Measurements from ENCODE around the gene CD44. TPM values are rescaled to one million over a fixed set of nuclear protein-coding genes. Genes with fewer than 3 reads are reported as not detected.

The CD44 gene
- polyA plus RNA-seq, 1 of the 3 experiments (the other 2 are of a cell fraction): 457 TPM

DNA sequence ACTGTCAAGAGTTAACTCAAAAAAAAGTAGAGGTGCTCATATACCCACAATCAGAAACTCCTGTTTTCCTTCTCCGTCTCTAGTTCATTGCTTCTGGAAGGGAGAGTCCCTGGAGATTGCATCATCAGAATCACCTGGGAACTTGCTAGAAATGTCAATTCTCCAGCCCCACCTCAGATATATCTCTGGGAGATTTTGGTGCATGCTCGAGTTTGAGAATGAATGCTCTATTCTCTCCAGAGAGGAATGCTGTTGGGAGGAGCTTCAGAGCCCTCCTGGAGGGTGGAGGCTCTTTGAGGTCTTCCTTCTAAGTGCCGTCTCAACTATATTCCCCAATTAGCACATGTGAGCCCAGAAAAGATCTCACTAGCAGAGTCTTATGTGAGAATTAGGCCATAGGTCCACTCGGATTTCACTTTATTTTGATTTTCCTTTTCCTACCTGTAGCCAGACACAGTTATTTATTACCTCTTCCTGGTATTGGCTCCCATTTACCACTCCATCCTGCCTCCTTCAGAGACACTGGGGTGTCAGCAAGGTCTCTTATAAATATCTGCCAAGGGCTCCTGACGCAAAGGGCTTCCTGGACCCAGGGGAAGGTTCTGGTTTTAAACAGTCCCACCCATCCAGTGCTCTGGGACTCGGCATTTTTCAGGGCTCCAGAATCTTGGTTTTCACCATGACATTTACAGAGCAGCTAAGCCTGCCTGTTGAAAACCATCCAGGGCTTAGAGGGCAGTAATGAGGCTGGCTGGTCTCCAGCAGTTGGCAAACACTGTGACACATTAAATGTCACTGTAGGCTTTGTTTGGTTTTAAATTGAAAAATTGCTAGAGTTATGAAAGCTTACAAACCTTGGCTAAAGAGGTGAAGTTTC, 136.2 kb downstream of the CD44 start:
- Histone ChIP-seq H3F3A (replicated peaks; ENCODE audit: insufficient read depth) (peaks cover 4% of the 10 kb centered on the region), H3K9ac (no peak overlapping the region), H3K9me3 (no peaks in the 10 kb centered on the region), H3K79me2 (ENCODE audit: insufficient read depth) (no peaks in the 10 kb centered on the region), H2AFZ (ENCODE audit: low read depth) (no peak overlapping the region), H4K20me1 (ENCODE audit: insufficient read depth) (no peaks in the 10 kb centered on the region), H3K4me1 (ENCODE audit: control insufficient read depth in 1 of 2, insufficient read depth in 2 of 2, low read depth in 1 of 2, low read length in 1 of 2) (peaks cover 2 to 10% of the 10 kb centered on the region in 2 experiments; a peak in 2 of 4 replicates), H3K36me3 (replicated peaks in 1 of 2; ENCODE audit: control insufficient read depth in 1 of 2, insufficient read depth in 2 of 2, low read length in 1 of 2) (no peaks in the 10 kb centered on the region), H3K4me3 (ENCODE audit: low read depth in 2 of 2, low read length in 1 of 2) (no peak overlapping the region), H3K27ac (ENCODE audit: low read depth in 2 of 2, low read length in 1 of 2) (no peak overlapping the region), H3K27me3 (ENCODE audit: insufficient read depth) (no peaks in the 10 kb centered on the region), H3K4me2 (no peak overlapping the region), H3K9me2 (no peaks in the 10 kb centered on the region)
- DNase-seq: no peak
- TF ChIP-seq, protein P1, sequence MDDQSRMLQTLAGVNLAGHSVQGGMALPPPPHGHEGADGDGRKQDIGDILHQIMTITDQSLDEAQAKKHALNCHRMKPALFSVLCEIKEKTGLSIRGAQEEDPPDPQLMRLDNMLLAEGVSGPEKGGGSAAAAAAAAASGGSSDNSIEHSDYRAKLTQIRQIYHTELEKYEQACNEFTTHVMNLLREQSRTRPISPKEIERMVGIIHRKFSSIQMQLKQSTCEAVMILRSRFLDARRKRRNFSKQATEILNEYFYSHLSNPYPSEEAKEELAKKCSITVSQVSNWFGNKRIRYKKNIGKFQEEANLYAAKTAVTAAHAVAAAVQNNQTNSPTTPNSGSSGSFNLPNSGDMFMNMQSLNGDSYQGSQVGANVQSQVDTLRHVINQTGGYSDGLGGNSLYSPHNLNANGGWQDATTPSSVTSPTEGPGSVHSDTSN (IDR thresholded peaks at IDR 0.05): 0 out of 2 replicates have a peak, but pooled peaks have one; percentile 13
- TF ChIP-seq NFIC (IDR thresholded peaks at IDR 0.05; ENCODE audit: borderline replicate concordance) (0 out of 2 replicates have a peak, but pooled peaks have one; percentile 17), NRF1 (IDR thresholded peaks at IDR 0.05; ENCODE audit: low read depth, low read length) (no peak), GABPA (IDR thresholded peaks at IDR 0.05; ENCODE audit: low read depth) (no peak), SMC3 (IDR thresholded peaks at IDR 0.05; ENCODE audit: low read depth, low read length) (no peak), GATA2 (CRISPR knock-in tag; IDR thresholded peaks at IDR 0.05) (no peak), RCOR1 (IDR thresholded peaks at IDR 0.05; ENCODE audit: low read length) (no peak)
- TF ChIP-seq, protein P2, sequence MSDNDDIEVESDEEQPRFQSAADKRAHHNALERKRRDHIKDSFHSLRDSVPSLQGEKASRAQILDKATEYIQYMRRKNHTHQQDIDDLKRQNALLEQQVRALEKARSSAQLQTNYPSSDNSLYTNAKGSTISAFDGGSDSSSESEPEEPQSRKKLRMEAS (IDR thresholded peaks at IDR 0.05; ENCODE audit: low read depth): no peak
- TF ChIP-seq, protein P3, sequence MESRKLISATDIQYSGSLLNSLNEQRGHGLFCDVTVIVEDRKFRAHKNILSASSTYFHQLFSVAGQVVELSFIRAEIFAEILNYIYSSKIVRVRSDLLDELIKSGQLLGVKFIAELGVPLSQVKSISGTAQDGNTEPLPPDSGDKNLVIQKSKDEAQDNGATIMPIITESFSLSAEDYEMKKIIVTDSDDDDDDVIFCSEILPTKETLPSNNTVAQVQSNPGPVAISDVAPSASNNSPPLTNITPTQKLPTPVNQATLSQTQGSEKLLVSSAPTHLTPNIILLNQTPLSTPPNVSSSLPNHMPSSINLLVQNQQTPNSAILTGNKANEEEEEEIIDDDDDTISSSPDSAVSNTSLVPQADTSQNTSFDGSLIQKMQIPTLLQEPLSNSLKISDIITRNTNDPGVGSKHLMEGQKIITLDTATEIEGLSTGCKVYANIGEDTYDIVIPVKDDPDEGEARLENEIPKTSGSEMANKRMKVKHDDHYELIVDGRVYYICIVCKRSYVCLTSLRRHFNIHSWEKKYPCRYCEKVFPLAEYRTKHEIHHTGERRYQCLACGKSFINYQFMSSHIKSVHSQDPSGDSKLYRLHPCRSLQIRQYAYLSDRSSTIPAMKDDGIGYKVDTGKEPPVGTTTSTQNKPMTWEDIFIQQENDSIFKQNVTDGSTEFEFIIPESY (IDR thresholded peaks at IDR 0.05; ENCODE audit: borderline replicate concordance, low read depth): no peak
- WGBS (ENCODE audit: low lambda C conversion rate): 65% methylated on average over 5 of the region's 6 CpGs
- ChIA-PET CTCF (interaction anchor here (0.8 to 1.2 kb wide), 2 partner anchors 14 to 30 kb away, joined by 3 to 4 read pairs; no protein-coding TSS in a partner anchor), POLR2A (no interaction called here)

DNA sequence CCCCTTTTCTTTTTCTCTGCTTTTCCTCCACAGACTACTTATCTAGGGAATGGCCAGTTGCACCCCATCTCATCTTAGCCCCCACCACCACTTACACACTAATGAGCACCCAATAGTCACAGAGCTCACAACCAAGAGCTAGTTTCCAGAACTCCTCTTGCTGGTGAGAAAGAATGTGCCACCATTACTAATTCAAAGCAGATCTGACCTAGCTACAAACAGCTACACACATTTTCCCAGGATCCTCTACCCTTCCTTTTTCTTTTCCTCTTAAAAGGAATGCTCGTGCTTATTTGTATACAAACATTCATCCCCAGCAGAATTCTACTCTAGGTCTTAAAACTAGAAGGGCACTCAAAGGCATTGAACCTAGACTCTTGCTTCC, 136.8 kb downstream of the CD44 start:
- WGBS (ENCODE audit: low lambda C conversion rate): 76% methylated on average over 1 of the region's 1 CpG
- CTCF ChIA-PET: interaction anchor here (0.8 to 1.2 kb wide), 2 partner anchors 14 to 29 kb away, joined by 3 to 4 read pairs; no protein-coding TSS in a partner anchor
- Histone ChIP-seq H3F3A (replicated peaks; ENCODE audit: insufficient read depth) (peaks cover 4% of the 10 kb centered on the region), H3K9ac (no peak overlapping the region), H3K9me2 (no peaks in the 10 kb centered on the region), H3K9me3 (no peaks in the 10 kb centered on the region), H3K4me3 (ENCODE audit: low read depth in 2 of 2, low read length in 1 of 2) (no peak overlapping the region), H3K79me2 (ENCODE audit: insufficient read depth) (no peaks in the 10 kb centered on the region), H3K36me3 (replicated peaks in 1 of 2; ENCODE audit: control insufficient read depth in 1 of 2, insufficient read depth in 2 of 2, low read length in 1 of 2) (no peaks in the 10 kb centered on the region), H3K27me3 (ENCODE audit: insufficient read depth) (no peaks in the 10 kb centered on the region), H4K20me1 (ENCODE audit: insufficient read depth) (no peaks in the 10 kb centered on the region), H3K4me1 (ENCODE audit: control insufficient read depth in 1 of 2, insufficient read depth in 2 of 2, low read depth in 1 of 2, low read length in 1 of 2) (peaks cover 2 to 10% of the 10 kb centered on the region in 2 experiments; a peak in 2 of 4 replicates), H3K4me2 (no peak overlapping the region), H2AFZ (ENCODE audit: low read depth) (no peak overlapping the region), H3K27ac (ENCODE audit: low read depth in 2 of 2, low read length in 1 of 2) (no peak overlapping the region)
- DNase-seq: no peak
- POLR2A ChIA-PET: no interaction called here
- TF ChIP-seq RAD21 (IDR thresholded peaks at IDR 0.05; ENCODE audit: low read length): no peak
- no peak for TF ChIP-seq NRF1 (IDR thresholded peaks at IDR 0.05; ENCODE audit: low read depth, low read length)
- no peak for TF ChIP-seq GABPA (IDR thresholded peaks at IDR 0.05; ENCODE audit: low read depth)
- no peak for TF ChIP-seq TEAD4 (IDR thresholded peaks at IDR 0.05; ENCODE audit: borderline replicate concordance, insufficient read depth)
- TF ChIP-seq, protein P4, sequence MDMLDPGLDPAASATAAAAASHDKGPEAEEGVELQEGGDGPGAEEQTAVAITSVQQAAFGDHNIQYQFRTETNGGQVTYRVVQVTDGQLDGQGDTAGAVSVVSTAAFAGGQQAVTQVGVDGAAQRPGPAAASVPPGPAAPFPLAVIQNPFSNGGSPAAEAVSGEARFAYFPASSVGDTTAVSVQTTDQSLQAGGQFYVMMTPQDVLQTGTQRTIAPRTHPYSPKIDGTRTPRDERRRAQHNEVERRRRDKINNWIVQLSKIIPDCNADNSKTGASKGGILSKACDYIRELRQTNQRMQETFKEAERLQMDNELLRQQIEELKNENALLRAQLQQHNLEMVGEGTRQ (IDR thresholded peaks at IDR 0.05; ENCODE audit: borderline replicate concordance, low read depth, low read length): no peak
- TF ChIP-seq FOXJ3 (CRISPR knock-in tag; IDR thresholded peaks at IDR 0.05): no peak
- TF ChIP-seq, protein P5, sequence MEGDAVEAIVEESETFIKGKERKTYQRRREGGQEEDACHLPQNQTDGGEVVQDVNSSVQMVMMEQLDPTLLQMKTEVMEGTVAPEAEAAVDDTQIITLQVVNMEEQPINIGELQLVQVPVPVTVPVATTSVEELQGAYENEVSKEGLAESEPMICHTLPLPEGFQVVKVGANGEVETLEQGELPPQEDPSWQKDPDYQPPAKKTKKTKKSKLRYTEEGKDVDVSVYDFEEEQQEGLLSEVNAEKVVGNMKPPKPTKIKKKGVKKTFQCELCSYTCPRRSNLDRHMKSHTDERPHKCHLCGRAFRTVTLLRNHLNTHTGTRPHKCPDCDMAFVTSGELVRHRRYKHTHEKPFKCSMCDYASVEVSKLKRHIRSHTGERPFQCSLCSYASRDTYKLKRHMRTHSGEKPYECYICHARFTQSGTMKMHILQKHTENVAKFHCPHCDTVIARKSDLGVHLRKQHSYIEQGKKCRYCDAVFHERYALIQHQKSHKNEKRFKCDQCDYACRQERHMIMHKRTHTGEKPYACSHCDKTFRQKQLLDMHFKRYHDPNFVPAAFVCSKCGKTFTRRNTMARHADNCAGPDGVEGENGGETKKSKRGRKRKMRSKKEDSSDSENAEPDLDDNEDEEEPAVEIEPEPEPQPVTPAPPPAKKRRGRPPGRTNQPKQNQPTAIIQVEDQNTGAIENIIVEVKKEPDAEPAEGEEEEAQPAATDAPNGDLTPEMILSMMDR (IDR thresholded peaks at IDR 0.05): no peak
- TF ChIP-seq RCOR1 (IDR thresholded peaks at IDR 0.05; ENCODE audit: low read length): no peak
- no peak for TF ChIP-seq JUND (IDR thresholded peaks at IDR 0.05)
- TF ChIP-seq, protein P1 (IDR thresholded peaks at IDR 0.05): no peak
- TF ChIP-seq, protein P3 (IDR thresholded peaks at IDR 0.05; ENCODE audit: borderline replicate concordance, low read depth): no peak
